ENCODE measurements around the gene NAA30. TPM values are rescaled to one million over a fixed set of nuclear protein-coding genes. Genes with fewer than 3 reads are reported as not detected.

NAA30 gene
- total and polyA plus RNA-seq, 2 of the 8 experiments (the other 6 are each of a cell fraction or from before 2014, with no cell fraction given) = 4.2 to 21.9 TPM

DNA sequence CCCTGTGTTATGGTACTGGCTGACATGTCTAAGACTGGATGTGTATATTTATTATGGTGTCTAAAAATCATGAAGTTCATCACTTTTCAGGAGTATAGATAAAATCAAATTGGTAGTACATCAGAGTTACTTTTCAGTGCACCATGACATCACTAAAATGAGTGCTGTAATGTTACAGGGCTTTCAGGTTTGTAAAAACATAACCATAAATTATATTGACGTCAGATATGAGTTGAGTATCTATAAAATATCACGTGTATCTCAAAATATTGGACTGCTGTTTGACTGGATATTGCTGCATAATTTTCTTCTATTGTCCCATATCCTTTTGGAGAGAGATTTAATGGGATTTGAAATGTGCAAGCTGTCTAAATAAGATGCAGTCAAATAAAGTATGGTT lies 22.0 kb downstream of the NAA30 start:
- no peak overlapping the region for H2BK5ac ChIP-seq (ENCODE audit: low read depth, low read length)
- H3K4me2 ChIP-seq (ENCODE audit: insufficient read depth in 1 of 2, low read depth in 2 of 2, low read length in 2 of 2) = no peak overlapping the region
- no peaks in the 10 kb centered on the region for H3K4me1 ChIP-seq (replicated peaks in 1 of 4; ENCODE audit: control insufficient read depth in 3 of 4, insufficient read depth in 4 of 4, low read length in 3 of 4)
- H3K36me3 ChIP-seq (ENCODE audit: control insufficient read depth in 2 of 4, insufficient read depth in 4 of 4, low read length in 3 of 4) = peaks cover 5 to 21% (median 5%) of the 10 kb centered on the region in 4 experiments; a peak in 4 of 8 replicates
- H3K18ac ChIP-seq (ENCODE audit: extremely low read depth, low read length) = no peak overlapping the region
- H3K79me1 ChIP-seq (ENCODE audit: low read depth, low read length) = no peaks in the 10 kb centered on the region; the same call in 1 of the 2 replicates
- H4K91ac ChIP-seq (replicated peaks; ENCODE audit: insufficient read length, low read length) = no peak overlapping the region
- no peak overlapping the region for H3K4me3 ChIP-seq (ENCODE audit: extremely low read depth in 1 of 4, insufficient read depth in 2 of 4, low read depth in 3 of 4, low read length in 4 of 4)
- H3K27me3 ChIP-seq (replicated peaks in 1 of 4; ENCODE audit: control insufficient read depth in 3 of 4, extremely low read depth in 1 of 4, insufficient read depth in 3 of 4, low read length in 3 of 4) = no peaks in the 10 kb centered on the region
- H3K56ac ChIP-seq (replicated peaks; ENCODE audit: insufficient read length, low read depth, low read length) = no peak overlapping the region
- no peak overlapping the region for H3K27ac ChIP-seq (ENCODE audit: low read depth, low read length)
- H4K5ac ChIP-seq (ENCODE audit: insufficient read length, low read depth, low read length) = no peak overlapping the region
- ChIA-PET POLR2A (ENCODE audit: partially characterized antibody) (no interaction called here), CTCF (ENCODE audit: partially characterized antibody) (interaction anchor here (1.0 kb wide), 1 partner anchor 17 kb away, joined by 3 read pairs; no protein-coding TSS in a partner anchor)
- H2BK12ac ChIP-seq (ENCODE audit: low read depth, low read length) = no peak overlapping the region
- 83% methylated on average over 2 of the region's 2 CpGs; no CpG with 5 or more reads in 1 of the 2 experiments for WGBS, 2 experiments (ENCODE audit: extremely low coverage in 1 of 2, insufficient coverage in 1 of 2, insufficient read length in 1 of 2, insufficient replicate concordance in 2 of 2, low coverage in 1 of 2, low lambda C conversion rate in 2 of 2, missing lambda C conversion rate in 1 of 2)
- no peak overlapping the region for H2BK120ac ChIP-seq (replicated peaks; ENCODE audit: low read depth, low read length)
- H2AK5ac ChIP-seq (ENCODE audit: low read depth, low read length) = no peak overlapping the region
- H4K20me1 ChIP-seq (replicated peaks in 1 of 2; ENCODE audit: control insufficient read depth in 1 of 2, insufficient read depth in 2 of 2, low read length in 2 of 2) = peaks cover 0 to 3% of the 10 kb centered on the region in 2 experiments
- H3K9me3 ChIP-seq (ENCODE audit: insufficient read depth in 2 of 2, low read depth in 1 of 2, low read length in 1 of 2) = no peaks in the 10 kb centered on the region
- TF ChIP-seq RNF2 (IDR thresholded peaks at IDR 0.05; ENCODE audit: borderline replicate concordance, low read depth, low read length, missing control alignments, poor library complexity, severe bottlenecking) (no peak), HDAC2 (IDR thresholded peaks at IDR 0.05; ENCODE audit: borderline replicate concordance in 1 of 2, low read depth in 2 of 2, low read length in 2 of 2) (no peak), CTBP2 (IDR thresholded peaks at IDR 0.05; ENCODE audit: borderline replicate concordance, insufficient read depth, insufficient read length, low read length) (no peak), PHF8 (conservative IDR thresholded peaks at IDR 0.05; ENCODE audit: low read depth, low read length) (no peak), GTF2F1 (IDR thresholded peaks at IDR 0.05; ENCODE audit: borderline replicate concordance, low read depth, low read length) (no peak), RFX5 (IDR thresholded peaks at IDR 0.05; ENCODE audit: borderline replicate concordance, low read depth, low read length) (no peak), SP1 (IDR thresholded peaks at IDR 0.05; ENCODE audit: low read depth, low read length) (no peak), BRCA1 (IDR thresholded peaks at IDR 0.05; ENCODE audit: low read depth, low read length) (no peak), POU5F1 (IDR thresholded peaks at IDR 0.05; ENCODE audit: low read depth, low read length) (no peak)
- TF ChIP-seq, protein P1, sequence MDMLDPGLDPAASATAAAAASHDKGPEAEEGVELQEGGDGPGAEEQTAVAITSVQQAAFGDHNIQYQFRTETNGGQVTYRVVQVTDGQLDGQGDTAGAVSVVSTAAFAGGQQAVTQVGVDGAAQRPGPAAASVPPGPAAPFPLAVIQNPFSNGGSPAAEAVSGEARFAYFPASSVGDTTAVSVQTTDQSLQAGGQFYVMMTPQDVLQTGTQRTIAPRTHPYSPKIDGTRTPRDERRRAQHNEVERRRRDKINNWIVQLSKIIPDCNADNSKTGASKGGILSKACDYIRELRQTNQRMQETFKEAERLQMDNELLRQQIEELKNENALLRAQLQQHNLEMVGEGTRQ (IDR thresholded peaks at IDR 0.05; ENCODE audit: low read length) = no peak
- H3K4ac ChIP-seq (replicated peaks; ENCODE audit: insufficient read length, low read depth, low read length) = no peak overlapping the region
- no peak overlapping the region for H3K9ac ChIP-seq (replicated peaks in 1 of 4; ENCODE audit: extremely low read depth in 1 of 4, low read depth in 3 of 4, low read length in 3 of 4)
- H2BK15ac ChIP-seq (ENCODE audit: low read length) = no peak overlapping the region
- no peaks in the 10 kb centered on the region; the same call in 1 of the 2 replicates for H3K23me2 ChIP-seq (ENCODE audit: low read depth, low read length)
- FAIRE-seq = no peak
- H4K8ac ChIP-seq (ENCODE audit: extremely low read depth, insufficient read depth, low read length) = no peak overlapping the region
- DNase-seq (ENCODE audit: low read depth in 1 of 2, low spot score in 2 of 2) = no peak
- no peaks in the 10 kb centered on the region for H3K79me2 ChIP-seq (ENCODE audit: control insufficient read depth in 1 of 2, insufficient read depth in 2 of 2, low read length in 2 of 2)
- no peak overlapping the region for H3K23ac ChIP-seq (ENCODE audit: insufficient read length)
- no peak overlapping the region for H2BK20ac ChIP-seq (ENCODE audit: low read length)
- no peak overlapping the region for H3K14ac ChIP-seq (ENCODE audit: insufficient read length)
- H2AFZ ChIP-seq (ENCODE audit: low read length) = no peak overlapping the region

Data from H1 (cell line).